Measurements from ENCODE around the gene NGFR. TPM values are rescaled to one million over a fixed set of nuclear protein-coding genes. Genes with fewer than 3 reads are reported as not detected.

NGFR gene
- total and polyA plus RNA-seq, 8 donors = 2.7 to 16.2 (median 11.3) TPM

GRCh38 chr17:49511810-49512209 is 16.7 kb downstream of the NGFR start:
- H3K4me1 ChIP-seq = peaks cover 0 to 24% of the 10 kb centered on the region in 2 donors
- DNase-seq (no peak), ATAC-seq (no peak)
- H3K36me3 ChIP-seq = no peaks in the 10 kb centered on the region
- intact Hi-C loops (cut with DNase I) = no loop called here
- H3K4me3 ChIP-seq = no peak overlapping the region
- TF ChIP-seq CTCF (IDR thresholded peaks at IDR 0.05) = no peak
- no peaks in the 10 kb centered on the region for H3K9me3 ChIP-seq
- H3K27ac ChIP-seq = no peak overlapping the region
- peaks cover 0 to 58% of the 10 kb centered on the region in 2 donors for H3K27me3 ChIP-seq

- TF ChIP-seq CTCF (IDR thresholded peaks at IDR 0.05) = no peak
- Histone ChIP-seq H3K36me3 (no peaks in the 10 kb centered on the region), H3K27me3 (peaks cover 0 to 51% of the 10 kb centered on the region in 2 donors), H3K9me3 (no peaks in the 10 kb centered on the region), H3K27ac (no peak overlapping the region), H3K4me3 (no peak overlapping the region), H3K4me1 (peaks cover 0 to 24% of the 10 kb centered on the region in 2 donors)
- DNase-seq (peak in 1 of 4 donors; percentile 74), ATAC-seq (no peak)
- intact Hi-C loops (cut with DNase I) = no loop called here
Observed at GRCh38 chr17:49512296-49513043, 17.4 kb downstream of the NGFR start.

- ATAC-seq (no peak), DNase-seq (no peak)
- H3K9me3 ChIP-seq = no peaks in the 10 kb centered on the region
- H3K27me3 ChIP-seq = peaks cover 0 to 46% of the 10 kb centered on the region in 2 donors
- no peak overlapping the region for H3K4me3 ChIP-seq
- no peak overlapping the region for H3K27ac ChIP-seq
- H3K36me3 ChIP-seq = no peaks in the 10 kb centered on the region
- H3K4me1 ChIP-seq = peaks cover 0 to 24% of the 10 kb centered on the region in 2 donors
- TF ChIP-seq CTCF (IDR thresholded peaks at IDR 0.05) = no peak
- intact Hi-C loops (cut with DNase I) = no loop called here
Observed at GRCh38 chr17:49513044-49513395, 17.9 kb downstream of the NGFR start.

GRCh38 chr17:49513641-49514040 is 18.5 kb downstream of the NGFR start:
- no peak overlapping the region for H3K27ac ChIP-seq
- peaks cover 0 to 24% of the 10 kb centered on the region in 2 donors for H3K4me1 ChIP-seq
- TF ChIP-seq CTCF (IDR thresholded peaks at IDR 0.05) = no peak

GRCh38 chr17:49514071-49514721 is 19.1 kb downstream of the NGFR start:
- H3K4me3 ChIP-seq = no peak overlapping the region
- H3K27ac ChIP-seq = peak overlapping the region in 1 of 2 donors; percentile 72
- H3K4me1 ChIP-seq = peaks cover 0 to 24% of the 10 kb centered on the region in 2 donors
- H3K9me3 ChIP-seq = no peaks in the 10 kb centered on the region
- DNase-seq = peak in 1 of 4 donors; percentile 26
- TF ChIP-seq CTCF (IDR thresholded peaks at IDR 0.05) = no peak
- intact Hi-C loops (cut with DNase I) = no loop called here
- H3K27me3 ChIP-seq = peaks cover 0 to 34% of the 10 kb centered on the region in 2 donors
- ATAC-seq = peak; percentile 7
- no peaks in the 10 kb centered on the region for H3K36me3 ChIP-seq

More at GRCh38 chr17:49513641-49514040, 18.5 kb downstream of the NGFR start:
- H3K27me3 ChIP-seq = peaks cover 0 to 40% of the 10 kb centered on the region in 2 donors
- no peak overlapping the region for H3K4me3 ChIP-seq
- ATAC-seq (no peak), DNase-seq (no peak)
- no peaks in the 10 kb centered on the region for H3K36me3 ChIP-seq
- H3K9me3 ChIP-seq = no peaks in the 10 kb centered on the region
- intact Hi-C loops (cut with DNase I) = no loop called here

Measured in left lung (tissue), 10 donors.